GM18858 (cell line): Measurements from ENCODE around the gene SHISA5.
A peak's percentile ranks its signal among the peaks of the same experiment; 100 is the strongest.
"Not testable (repeated sequence)": the region's sequence is repeated elsewhere in the genome, so short reads cannot be mapped to it uniquely, and the experiment has no call there.

Source experiments
- ATAC-seq: cut with Tn5 transposase; IDR thresholded peaks from one replicate; pipeline ENCODE4 v1.9.1; 2021; ENCODE audit not compliant: unreplicated experiment

Gene SHISA5

DNA sequence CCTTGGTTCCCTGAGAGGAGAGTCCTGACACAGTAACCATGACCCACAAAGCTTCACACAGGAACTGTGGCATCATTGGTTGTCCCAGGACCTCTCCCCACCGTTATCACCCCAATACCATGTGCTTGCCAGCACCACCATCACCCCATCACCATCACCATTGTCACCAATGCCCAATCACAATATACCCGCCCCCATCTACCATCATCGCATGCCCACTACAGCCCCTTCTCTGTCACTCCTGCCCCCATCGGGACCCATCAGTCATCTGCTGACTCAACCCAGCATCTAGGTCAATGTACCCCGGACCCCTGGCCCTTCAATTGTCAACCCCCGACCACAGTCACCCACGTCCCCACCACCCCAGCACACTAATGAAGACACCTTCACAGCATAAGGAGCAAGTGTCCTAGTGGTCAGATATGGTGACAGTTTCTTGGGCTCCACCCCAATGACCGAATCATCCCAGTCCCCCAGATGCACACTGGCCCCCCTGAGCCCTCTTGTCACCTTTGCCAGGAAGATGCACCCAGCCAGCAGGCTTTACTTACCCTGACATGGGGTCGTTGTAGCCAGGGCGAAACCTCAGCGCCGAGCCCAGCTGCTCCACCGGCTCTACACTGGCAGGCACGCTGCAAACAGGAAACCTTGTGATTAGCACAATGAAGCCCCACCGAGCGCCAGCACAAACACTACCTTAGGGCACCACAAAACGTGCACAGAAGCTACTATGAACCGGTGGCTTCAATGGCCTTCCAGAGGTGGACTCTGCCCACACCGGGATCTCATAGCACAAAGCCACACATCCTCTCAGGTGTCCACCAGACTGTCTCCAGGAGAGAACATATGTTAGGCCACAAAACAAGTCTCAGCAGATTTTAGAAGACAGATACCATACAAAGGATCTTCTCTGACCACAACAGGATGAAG is 25.1 kb downstream of the SHISA5 start:
- ATAC-seq = no peak

DNA sequence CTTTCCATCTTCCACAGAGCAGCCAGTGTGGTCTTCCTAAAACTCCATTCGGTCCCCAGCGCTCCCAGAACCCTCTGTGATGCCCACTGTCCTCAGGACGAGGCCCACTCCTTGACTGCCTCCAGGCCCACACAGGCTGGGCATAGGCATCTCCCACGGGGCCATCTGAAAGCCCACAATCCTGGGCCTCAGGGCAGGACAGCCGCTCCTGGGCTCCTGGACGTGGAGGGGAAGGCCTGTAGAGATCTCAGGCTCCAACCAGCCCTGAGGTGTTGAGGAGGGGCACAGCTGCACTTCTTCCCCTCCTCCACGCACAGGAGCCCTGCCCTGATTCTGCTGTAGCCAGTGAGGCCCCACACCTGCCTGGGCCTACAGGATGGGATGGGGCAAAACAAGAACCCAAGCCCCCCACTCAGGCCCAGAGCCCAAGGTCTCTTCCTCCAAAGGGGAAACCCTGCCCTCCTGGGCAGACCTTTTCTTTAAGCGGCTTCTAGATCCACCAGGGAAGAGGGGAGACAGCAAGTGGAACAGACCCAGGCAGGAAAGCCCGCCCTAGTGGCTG is 25.9 kb downstream of the SHISA5 start:
- no peak for ATAC-seq

DNA sequence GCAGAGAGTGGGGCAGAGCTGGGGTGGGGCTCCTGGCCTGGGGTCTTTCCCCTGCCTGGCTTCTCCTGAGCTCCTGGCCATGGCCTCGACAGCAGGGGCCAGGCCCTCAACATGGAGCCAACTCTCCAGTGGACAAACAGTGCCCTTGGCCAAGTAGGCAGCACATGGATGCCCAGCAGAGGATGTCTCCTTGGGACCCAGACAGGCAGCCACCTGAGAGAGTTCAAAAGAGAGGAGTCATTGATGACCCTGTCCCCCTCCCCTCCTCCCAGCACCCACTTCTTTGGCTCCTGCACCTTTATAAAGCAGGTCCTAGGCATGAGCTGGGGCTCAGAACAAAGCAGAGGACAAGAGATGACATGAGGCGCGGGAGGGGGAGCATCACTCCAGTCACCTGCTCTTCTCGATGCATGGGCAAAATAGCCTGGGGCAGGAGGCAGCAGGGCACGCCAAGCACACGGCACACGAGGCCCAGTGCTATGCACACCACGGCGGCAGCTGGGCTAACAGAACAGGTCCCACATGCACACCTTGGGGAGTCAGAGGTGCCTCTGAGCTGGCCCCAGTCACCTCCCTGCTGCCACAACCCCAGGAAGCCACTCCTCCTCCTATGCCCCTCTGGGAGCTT is 27.4 kb downstream of the SHISA5 start:
- no peak for ATAC-seq

DNA sequence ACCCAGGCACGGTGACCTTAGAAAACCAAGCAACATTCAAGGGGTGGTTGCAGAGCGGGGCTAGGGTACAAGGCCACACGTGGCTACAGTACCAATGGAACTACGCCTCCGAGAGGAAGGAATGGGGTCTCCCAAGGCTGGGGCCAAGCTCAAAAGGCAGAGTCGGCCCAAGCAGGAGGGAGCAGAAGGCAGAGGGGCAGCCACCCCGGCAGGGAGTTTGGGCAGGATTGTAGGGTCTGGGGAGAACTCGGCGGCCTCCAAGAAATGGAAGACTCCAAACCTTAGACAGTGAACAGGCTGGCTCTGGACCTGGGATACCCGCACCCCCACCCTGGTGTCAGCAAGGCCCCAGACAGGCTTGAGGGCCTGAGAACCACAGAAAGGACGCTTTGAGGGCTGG is 28.8 kb downstream of the SHISA5 start:
- no peak for ATAC-seq

DNA sequence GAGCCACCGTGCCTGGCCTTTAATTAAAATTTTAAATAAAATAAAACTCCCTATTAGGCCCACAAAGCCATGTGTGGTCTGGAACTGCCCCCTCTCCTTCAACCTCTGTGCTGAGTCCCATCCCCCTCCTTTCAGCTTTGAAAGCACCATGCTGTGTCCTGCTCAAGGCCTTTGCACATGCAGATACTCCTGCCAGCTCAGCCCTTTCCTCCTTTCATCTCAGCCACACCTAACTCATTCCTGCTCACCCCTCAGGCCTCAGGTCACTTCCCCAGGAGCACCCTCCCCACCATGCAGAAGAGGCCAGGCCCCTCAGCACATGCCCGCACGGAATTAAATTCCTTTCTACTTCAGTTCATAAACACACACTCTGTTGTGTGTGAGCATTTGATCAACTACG is 29.4 kb downstream of the SHISA5 start:
- ATAC-seq = no peak

DNA sequence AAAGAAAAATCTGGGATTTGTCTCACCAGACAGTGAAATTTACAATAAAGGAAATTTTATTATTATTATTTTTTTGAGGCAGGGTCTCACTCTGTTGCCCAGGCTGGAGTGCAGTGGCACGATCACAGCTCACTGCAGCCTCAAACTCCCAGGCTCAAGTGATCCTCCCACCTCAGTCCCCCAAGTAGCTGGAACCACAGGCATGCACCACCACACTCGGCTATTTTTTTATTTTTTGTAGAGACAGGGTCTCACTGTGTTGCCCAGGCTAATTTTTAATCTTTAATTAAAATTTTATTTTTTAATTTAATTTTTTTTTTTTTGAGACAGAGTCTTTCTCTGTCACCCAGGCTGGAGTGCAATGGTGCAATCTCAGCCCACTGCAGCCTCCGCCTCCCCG is 29.9 kb downstream of the SHISA5 start:
- not testable (repeated sequence) for ATAC-seq

DNA sequence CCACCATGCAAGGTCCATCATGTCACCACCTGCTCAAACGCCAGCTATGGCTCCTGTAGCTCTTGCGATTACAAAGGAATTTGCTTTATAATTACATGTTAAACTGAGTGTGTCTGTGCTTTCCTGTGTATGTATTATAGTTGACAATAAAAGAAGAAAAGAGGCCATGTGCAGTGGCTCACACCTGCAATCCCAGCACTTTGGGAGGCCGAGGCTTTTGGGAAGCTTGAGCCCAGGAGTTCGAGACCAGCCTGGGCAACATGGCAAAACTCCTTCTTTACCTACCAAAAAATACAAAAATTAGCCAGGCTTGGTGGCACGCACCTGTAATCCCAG is 30.4 kb downstream of the SHISA5 start:
- no peak for ATAC-seq

DNA sequence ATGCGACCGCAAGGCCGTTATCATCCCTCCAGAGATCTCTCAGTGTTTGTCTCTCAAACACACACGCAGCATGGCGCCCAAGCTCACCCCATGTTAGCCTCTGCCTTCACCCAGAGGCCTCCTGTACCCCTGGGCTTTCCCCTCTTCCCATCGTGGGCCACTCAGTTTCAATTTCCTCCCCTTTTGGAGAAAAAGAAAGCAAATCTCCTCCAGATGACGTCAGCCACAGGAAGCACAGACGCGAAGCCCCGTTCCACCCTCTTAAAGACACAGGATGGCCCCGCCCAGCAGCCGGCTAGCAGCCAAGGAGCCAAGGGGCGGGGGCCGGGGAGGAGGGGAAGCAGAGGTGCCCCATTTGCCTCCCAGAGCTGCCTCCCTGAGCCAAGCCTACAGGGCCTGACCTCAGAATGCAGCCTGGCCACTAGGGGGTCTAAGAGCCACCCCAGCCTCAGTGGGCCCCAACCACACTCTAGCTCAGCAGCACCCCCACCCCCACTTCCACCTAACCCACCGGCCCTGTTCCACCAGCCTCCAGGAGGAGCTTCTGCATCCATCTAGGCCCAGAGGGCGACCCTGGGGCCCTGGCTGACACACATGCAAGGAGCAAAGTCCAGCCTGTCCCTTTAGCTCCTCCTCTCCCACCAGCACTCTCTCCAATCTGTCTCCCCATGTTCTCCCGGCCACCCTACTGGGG is 30.9 kb downstream of the SHISA5 start:
- ATAC-seq = peak; percentile 59

DNA sequence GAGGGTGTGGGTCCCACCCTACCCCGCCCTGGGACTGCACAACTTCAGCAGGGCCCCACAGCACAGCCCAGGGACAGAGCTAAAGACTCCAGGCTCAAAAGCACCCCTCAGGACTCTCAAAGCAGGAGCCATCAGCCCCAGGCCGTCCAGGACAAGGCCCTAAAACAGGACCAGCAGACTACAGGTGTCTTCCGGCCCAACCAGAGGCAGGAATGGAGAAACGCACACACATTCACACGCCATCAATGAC is 31.4 kb downstream of the SHISA5 start:
- no peak for ATAC-seq

DNA sequence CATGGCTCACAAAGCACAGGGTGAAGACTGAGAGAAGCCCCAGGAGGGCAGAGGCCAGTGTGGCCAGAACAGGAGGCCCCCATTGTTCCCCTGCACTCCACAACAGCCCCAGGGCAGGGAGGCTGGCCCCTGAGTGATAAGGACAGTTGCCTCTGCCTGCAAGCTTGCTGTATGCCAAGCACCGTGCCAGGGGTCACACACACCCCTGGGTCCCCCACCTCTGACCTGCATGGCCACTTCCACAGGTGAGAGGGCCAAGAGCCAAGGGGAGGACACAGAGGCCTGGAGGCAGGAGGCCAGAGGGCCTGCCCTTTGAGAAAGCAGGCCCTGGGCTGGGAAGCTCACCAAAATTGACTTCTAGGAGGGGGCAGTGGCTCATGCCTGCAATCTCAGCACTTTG is 33.7 kb downstream of the SHISA5 start:
- ATAC-seq = no peak

DNA sequence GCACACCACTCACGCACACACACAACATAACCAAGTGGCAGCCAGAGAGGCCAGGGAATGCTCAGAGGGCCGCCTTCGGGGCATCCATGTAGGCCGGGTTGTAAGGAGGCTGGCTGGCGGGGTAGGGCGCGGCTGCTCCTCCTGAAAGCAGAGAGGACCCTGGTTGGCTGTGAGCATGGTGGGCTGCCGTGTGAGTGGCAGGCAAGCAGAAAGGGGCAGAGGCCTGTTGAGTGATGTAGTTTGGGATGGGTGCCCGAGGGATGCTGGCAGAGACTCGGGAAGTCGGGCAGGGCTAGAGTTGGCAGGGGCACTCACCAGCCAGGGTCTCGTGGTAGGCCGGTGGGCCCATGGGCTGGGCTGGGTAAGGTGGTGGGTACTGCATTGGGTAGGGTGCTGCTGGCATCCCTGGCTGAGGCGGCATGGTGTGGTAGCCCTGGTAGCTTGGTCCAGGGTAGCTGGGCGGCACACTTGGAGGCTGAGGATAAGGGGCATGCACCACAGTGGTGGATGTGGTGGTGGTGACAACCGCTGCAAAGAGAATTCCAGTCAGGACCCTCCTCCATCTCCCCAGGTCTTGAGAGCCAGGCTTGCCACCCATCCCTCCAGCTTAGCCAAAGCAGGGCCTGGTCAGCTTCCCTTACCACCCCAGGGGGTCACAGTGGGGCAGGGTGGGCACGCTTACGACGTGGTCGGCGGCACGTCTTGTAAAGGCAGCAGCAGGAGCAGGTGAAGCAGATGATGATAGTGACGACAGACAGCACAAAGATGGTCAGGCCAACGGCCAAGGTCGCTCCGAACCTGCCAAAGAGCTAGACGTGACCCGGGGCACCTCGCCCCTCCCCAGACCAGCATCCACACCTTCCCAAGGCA is 34.7 kb downstream of the SHISA5 start:
- no peak for ATAC-seq

DNA sequence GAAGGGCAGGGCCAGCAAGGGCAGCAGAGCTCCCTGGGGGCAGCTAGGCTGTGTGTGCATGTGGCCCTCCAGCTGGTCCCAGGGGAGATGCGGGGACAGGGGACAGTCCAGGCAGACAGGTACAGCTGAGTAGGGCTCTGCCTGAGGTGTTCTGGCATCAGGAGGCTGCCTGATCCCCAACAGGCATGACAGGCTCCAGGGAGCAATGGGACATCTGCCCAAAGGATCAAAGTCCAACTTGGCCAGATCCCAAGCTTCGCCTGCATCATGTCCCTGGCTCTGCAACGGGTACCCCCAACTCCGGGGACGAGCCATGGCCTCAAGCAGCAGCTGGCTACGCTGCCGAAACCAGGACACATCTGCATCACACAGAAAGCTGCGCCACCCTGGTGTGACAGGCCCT is 35.6 kb downstream of the SHISA5 start:
- ATAC-seq = no peak

DNA sequence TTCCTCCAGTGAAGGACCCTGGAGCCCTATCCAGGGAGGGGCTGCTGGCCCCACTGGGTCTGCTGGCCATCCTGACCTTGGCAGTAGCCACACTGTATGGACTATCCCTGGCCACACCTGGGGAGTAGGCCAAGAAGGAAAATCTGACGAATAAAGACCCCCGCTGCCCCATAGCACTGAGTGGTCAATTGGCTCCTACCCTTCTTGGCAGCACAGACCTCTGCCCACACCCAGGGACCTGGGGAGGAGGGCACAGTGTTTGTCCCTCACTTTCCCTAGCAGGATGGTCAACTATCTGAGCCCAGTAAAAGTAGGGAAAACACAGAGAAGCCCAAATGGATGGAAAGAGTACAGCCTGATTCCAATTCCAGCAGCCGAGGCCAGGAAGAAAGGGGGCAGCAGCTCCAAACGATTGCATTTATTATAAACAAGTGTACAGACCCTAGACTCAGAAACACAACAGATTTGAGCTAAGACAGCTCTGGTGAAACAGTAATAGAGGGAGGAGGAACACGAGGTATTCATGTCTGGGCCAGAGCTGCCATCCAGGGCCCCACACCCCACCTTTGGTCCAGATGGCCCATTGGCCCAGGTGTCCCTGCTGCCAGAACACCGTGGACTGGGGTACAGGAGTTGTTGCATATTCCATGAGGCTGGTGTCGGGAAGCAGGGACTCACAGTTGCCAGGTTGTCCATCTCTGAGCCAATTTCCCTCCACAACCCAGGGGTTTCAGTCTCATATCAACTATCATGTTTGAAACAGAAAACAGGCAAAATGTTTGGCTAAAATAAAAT is 36.3 kb downstream of the SHISA5 start:
- ATAC-seq = no peak

DNA sequence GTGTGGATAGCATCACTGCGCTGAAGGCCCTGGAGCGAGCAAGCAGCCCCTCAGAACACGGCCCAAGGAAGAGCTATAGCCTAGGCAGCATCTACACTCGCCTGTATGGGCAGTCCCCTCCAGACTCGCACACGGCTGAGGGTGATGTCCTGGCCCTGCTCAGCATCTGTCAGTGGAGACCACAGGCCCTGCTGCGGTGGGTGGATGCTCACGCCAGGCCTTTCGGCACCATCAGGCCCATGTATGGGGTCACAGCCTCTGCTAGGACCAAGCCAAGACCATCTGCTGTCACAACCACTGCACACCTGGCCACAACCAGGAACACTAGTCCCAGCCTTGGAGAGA is 36.9 kb downstream of the SHISA5 start:
- ATAC-seq = no peak

DNA sequence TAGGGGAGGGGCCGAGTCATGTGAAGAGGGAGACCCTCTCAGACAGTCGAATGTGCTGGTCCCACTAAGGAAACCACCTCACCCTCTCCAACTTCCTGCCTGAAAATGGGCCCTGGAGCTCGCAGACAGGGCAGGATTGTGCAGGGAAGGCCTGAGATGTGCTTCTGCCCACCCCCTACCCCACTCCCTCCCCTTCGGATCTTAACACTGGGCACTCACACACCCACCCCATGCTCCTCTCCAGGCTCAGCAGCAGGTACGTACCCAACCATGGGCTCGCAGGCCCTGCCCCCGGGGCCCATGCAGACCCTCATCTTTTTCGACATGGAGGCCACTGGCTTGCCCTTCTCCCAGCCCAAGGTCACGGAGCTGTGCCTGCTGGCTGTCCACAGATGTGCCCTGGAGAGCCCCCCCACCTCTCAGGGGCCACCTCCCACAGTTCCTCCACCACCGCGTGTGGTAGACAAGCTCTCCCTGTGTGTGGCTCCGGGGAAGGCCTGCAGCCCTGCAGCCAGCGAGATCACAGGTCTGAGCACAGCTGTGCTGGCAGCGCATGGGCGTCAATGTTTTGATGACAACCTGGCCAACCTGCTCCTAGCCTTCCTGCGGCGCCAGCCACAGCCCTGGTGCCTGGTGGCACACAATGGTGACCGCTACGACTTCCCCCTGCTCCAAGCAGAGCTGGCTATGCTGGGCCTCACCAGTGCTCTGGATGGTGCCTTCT is 37.4 kb downstream of the SHISA5 start:
- peak; percentile 11 for ATAC-seq

DNA sequence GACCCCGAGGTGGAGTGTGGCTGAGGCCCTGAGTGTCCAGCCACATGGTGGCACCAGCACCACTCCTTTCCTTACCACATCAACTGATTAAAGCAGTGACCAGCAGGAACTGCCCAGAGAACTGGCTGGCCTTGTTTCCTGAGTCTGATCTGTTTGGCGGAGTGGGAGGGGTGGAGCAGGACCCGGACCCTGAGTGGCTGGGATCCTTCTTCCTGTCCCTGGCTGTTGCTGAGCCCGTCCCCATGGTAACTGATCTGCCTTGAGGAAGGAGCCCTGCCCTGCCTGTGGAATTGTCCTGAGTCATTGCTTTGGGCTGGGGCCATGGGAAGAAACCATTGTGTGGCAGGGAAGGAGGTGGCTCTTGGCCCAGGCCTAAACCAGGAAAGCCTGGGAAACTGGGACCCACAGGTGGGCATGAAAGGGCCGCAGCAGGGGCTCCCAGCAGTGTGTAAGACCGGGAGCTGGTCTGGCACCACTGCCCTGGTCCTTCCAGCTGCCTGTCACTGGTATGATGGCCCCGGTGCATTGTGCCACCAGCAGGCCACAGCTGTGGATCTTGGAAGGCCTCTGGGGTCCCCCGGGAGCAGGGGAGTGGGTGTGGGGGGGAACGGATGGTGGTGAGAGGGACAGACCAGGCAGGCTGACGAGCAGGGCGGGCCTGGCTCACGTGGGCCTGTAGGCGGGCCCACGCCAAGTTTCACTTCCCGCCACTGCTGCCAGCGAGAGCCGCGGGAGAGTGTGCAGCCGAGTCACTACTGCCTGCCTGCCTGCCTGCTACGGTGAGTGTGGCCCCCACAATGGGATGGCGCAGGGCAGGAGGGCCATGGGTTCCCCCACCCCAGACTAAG is 38.2 kb downstream of the SHISA5 start:
- ATAC-seq = peak; percentile 61

DNA sequence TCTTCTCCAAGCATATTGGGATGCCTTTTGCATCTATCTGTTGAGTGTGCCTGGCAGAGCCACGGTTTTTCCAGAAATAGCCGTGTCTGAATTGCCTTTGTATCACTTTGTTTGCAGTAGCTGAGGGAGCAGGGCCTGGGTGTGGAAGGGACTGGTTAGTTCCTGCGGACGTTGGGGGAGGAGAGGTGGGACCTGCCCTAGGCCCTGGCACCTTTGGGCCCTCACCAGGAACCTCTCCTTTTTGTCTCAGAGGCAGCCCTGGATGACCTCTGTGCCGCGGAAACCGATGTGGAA is 38.8 kb downstream of the SHISA5 start:
- no peak for ATAC-seq

DNA sequence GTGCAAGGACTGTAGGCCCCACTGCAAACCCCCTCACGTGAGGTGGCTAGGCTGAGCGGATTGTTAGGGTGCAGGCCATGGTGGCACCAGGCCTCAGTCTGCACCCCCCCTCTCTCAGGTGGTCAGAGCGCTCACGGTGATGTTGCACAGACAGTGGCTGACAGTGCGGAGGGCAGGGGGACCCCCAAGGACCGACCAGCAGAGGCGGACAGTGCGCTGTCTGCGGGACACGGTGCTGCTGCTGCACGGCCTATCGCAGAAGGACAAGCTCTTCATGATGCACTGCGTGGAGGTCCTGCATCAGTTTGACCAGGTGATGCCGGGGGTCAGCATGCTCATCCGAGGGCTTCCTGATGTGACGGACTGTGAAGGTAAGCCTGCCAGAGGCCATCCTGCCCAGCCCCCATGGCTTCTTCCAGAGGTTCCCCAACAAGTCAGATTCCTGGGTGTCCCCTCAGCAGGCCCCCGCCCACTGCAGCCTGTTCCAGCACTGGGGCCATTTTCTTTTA is 39.2 kb downstream of the SHISA5 start:
- no peak for ATAC-seq

DNA sequence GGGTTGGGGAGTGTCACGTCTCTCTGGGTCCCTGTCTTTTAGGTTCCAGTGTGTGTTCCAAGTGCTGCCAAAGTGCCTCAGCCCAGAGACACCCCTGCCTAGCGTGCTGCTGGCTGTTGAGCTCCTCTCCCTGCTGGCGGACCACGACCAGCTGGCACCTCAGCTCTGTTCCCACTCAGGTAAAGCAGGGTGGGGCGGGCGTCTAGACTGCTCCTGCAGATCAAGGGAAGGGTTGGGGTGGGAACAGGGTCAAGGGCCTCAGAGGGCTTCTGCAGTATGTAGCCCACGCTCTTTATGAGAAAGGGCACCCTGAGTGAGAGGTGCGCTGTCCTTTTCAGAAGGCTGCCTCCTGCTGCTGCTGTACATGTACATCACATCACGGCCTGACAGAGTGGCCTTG is 40.3 kb downstream of the SHISA5 start:
- ATAC-seq = no peak
